Measurements from ENCODE around the gene CRELD2.

The CRELD2 gene

DNA sequence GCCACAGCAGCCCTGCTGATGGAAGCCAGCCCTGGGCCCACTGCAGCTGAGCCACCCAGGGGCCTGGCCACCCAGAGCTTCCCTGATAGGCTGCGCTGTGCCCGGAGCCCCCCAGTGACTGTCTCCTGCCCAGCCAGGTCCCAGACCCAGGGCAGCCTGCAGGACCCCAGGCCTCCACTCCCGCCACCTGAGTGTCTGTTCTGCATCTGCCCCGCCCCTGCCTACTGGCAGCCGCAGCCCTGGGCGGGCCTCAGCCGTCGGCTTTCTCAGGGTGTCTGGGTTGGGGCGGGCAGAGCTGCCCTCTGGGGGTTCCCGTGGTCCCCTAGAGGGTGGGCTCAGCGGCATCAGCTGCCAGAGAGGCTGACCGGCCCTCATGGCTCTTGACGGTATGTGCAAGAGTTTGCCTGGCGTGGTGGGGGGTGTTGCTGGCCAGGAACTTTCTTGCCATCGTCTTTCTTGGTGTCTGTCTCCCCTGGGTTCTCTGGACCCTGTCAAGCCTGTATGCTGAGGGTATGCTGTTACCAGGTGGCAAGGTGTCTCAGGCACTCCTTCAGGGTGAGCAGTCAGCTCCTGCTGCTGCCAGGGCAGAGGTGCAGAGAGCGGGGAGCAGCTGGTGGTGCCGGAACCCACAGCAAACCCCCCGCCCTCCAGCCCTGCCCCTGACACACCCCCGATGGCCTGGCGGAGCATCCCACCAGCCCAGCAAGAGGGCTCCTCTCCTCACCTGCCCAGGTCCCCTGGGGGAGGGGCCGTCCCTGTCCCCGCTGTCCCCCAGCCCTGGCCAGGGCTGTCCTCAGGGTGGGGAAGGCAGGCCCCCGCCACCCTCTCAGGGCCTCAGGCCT, 29.9 kb downstream of the CRELD2 start:
- TF ChIP-seq, protein P1, sequence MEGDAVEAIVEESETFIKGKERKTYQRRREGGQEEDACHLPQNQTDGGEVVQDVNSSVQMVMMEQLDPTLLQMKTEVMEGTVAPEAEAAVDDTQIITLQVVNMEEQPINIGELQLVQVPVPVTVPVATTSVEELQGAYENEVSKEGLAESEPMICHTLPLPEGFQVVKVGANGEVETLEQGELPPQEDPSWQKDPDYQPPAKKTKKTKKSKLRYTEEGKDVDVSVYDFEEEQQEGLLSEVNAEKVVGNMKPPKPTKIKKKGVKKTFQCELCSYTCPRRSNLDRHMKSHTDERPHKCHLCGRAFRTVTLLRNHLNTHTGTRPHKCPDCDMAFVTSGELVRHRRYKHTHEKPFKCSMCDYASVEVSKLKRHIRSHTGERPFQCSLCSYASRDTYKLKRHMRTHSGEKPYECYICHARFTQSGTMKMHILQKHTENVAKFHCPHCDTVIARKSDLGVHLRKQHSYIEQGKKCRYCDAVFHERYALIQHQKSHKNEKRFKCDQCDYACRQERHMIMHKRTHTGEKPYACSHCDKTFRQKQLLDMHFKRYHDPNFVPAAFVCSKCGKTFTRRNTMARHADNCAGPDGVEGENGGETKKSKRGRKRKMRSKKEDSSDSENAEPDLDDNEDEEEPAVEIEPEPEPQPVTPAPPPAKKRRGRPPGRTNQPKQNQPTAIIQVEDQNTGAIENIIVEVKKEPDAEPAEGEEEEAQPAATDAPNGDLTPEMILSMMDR (IDR thresholded peaks at IDR 0.05; ENCODE audit: borderline replicate concordance, control extremely low read depth, extremely low read depth, insufficient read depth, missing control alignments) = no peak
- no peak for DNase-seq (ENCODE audit: low spot score)
- in situ Hi-C loops (cut with MboI; ENCODE audit: low sequenced_read_pairs, unreplicated experiment) = no loop called here

DNA sequence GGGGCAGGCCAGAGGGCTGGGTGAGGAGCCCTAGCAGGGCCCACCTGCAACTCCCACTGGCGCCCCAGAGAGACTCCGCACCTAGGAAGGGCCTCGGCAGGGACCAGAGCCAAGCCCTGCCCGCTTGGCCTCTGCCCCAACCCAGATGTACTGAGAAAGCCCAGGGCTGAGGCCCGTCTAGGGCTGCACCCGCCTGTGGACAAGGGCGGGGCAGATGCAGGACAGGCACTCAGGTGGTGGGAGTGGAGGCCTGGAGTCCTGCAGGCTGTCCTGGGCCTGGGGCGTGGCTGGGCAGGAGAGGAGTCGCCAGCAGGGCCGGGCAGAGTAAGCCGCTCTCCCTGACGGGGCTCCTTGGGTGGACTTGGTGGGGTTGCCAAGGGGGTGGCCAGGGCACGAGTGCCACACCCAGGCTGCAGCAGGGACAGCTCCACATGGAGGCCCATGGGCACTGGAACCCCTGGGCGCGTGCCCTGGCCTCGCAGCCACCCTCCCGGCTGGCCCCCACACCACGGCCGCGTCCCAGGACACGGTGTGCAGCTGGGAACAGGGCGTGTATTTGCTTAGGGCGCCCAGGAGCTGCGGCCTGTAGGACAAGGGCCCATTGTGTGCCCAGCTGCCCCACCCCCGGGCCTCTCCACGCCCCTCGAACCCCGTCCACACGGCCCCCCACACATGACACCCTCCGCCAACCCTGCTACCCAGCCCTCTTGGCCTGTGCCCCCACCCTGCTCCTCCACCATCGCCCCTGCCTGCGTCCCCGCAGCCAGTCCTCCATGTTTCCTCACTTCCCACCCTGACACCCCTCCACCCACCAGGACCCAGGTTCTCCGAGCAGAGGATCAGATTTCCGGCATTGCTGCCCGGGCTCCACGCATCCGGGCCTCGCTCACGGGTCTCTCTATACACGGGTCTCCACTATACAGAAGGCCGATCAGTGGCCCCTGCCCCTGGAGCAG, 30.8 kb downstream of the CRELD2 start:
- no peak for DNase-seq (ENCODE audit: low spot score)
- in situ Hi-C loops (cut with MboI; ENCODE audit: low sequenced_read_pairs, unreplicated experiment) = no loop called here
- TF ChIP-seq, protein P1 (IDR thresholded peaks at IDR 0.05; ENCODE audit: borderline replicate concordance, control extremely low read depth, extremely low read depth, insufficient read depth, missing control alignments) = no peak

DNA sequence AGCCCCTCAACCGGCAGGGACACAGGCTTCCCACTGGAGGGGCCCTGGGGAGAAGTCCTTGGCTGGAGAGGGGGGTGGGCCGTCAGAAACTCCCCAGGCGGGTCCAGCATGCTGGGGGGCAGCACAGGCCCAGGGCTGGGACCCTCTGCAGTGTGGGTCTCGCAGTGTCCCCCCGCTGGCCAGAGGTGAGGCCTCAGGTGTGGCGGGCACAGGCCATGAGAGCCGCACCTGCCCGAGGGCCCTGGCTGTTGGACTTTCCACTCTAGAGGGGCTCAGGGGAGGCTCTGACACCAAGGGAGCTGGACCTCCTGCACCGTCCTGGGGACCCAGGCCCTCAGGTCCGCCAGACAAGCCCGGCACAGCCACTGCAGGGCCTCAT, 31.5 kb downstream of the CRELD2 start:
- no peak for DNase-seq (ENCODE audit: low spot score)
- in situ Hi-C loops (cut with MboI; ENCODE audit: low sequenced_read_pairs, unreplicated experiment) = no loop called here
- TF ChIP-seq, protein P1 (IDR thresholded peaks at IDR 0.05; ENCODE audit: borderline replicate concordance, control extremely low read depth, extremely low read depth, insufficient read depth, missing control alignments) = no peak

DNA sequence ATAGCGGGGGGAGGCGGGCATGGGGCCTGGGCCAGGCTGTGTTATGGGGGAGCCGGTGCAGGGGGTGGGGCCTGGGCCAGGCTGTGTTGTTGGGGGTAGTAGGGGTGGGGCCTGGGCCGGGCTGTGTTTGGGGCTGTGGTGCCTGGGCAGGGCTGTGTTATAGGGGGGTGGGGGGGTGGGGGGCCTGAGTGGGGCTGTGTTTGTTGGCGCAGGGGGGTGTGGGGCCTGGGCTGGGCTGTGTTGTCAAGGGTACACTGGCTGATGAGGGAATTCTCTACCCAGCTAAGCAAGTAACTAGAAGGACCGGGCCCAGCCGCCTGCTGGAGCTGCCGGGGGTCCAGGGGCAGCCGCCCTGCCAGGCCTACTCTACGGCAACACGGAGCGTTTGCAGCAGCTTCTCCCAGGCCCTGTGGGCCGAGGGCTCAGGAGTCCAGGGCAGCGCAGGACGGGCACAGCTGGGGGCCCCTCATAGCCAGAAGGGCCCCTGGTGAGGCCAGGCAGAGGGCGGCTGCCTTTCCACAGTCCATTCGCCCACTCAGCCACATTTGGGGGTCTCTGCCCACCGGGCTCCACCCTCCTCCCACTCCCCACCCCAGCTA, 32.1 kb downstream of the CRELD2 start:
- DNase-seq (ENCODE audit: low spot score) = no peak
- TF ChIP-seq, protein P1 (IDR thresholded peaks at IDR 0.05; ENCODE audit: borderline replicate concordance, control extremely low read depth, extremely low read depth, insufficient read depth, missing control alignments) = no peak

DNA sequence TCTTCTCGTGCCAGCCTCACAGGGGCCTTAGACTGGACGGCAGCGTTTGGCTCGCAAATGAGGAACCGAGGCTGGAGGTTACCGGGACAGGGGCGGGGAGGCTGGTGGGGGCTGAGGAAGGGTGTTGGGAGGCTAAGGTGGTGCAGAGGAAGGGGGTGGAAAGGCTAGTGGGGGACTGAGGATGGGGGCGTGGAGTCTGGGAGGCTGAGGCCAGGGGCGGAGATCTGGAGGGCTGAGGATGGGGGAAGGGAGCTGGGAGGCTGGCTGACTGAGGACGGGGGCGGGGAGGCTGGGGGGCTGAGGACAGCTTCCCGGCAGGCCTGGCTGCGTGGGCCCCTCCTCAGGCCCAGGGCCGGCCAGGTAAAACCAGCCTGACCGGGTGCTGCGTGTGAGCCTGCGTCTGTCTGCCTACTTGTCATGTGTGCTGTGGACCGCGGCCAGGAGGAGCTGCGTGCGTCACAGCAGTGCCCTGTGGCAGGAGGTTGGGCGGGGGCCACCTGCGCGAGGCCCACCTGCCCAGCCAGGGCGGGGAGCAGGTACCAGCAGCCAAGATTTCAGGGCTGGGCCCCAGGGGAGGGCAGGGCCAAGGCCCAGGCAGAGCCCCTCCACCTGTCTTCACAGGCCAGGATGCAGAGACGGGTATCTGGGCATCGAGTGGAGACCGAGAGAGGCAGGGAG, 32.7 kb downstream of the CRELD2 start:
- DNase-seq (ENCODE audit: low spot score) = peak; percentile 59
- TF ChIP-seq, protein P1 (IDR thresholded peaks at IDR 0.05; ENCODE audit: borderline replicate concordance, control extremely low read depth, extremely low read depth, insufficient read depth, missing control alignments) = no peak
- in situ Hi-C loops (cut with MboI; ENCODE audit: low sequenced_read_pairs, unreplicated experiment) = no loop called here

More for the DNA sequence above, 32.1 kb downstream of the CRELD2 start:
- in situ Hi-C loops (cut with MboI; ENCODE audit: low sequenced_read_pairs, unreplicated experiment) = no loop called here

DNA sequence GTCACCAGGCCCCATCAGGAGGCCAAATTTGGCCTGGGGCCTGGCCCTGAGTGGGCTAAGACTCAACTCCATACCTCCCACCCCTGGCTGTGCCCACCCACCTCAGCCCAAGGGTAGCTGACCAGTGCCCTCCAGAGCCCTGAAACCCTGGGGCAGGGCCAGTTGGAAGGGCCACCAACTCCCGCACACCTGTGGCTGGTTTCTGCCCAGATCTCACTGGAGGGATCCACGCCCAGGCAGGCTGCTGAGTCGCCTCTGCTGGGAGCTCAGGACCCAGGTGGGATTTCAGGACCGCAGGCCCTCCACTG, 33.2 kb downstream of the CRELD2 start:
- no peak for DNase-seq (ENCODE audit: low spot score)
- in situ Hi-C loops (cut with MboI; ENCODE audit: low sequenced_read_pairs, unreplicated experiment) = no loop called here
- TF ChIP-seq, protein P1 (IDR thresholded peaks at IDR 0.05; ENCODE audit: borderline replicate concordance, control extremely low read depth, extremely low read depth, insufficient read depth, missing control alignments) = no peak
